GM19395 (cell line): ENCODE data around the gene MPIG6B.

Source experiments
- ATAC-seq: cut with Tn5 transposase; IDR thresholded peaks from one replicate; pipeline ENCODE4 v1.9.1; 2021; ENCODE audit warnings: mild to moderate bottlenecking, moderate library complexity; ENCODE audit not compliant: unreplicated experiment

Gene MPIG6B

DNA sequence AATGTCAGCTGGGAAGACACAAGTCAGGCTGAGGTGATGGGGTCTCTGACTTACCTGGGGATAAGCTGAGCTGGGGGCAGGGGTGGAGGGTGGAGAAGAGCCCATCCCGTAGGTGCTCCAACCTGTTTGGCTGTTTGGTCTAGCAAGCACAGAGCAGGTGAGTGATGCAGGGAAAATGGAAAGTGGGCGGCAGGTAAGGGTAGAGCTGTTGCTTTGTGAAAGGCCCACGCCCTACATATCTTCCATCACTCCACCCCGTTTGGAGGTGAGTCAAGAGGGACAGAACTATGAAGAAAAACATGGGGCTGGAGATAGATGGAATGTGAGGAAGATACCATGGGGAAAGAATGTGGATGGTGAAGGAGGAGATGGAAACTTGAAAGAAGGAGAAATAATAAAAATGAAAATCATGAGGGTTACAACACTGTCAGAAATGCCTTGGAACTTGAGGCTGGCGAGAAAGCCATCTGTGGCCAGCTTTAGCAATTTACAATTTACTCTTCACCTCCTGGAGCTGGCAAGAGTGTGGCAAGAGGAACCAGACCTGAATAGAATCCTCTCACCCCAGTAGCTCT is 2.9 kb upstream of the MPIG6B start:
- no peak for ATAC-seq

DNA sequence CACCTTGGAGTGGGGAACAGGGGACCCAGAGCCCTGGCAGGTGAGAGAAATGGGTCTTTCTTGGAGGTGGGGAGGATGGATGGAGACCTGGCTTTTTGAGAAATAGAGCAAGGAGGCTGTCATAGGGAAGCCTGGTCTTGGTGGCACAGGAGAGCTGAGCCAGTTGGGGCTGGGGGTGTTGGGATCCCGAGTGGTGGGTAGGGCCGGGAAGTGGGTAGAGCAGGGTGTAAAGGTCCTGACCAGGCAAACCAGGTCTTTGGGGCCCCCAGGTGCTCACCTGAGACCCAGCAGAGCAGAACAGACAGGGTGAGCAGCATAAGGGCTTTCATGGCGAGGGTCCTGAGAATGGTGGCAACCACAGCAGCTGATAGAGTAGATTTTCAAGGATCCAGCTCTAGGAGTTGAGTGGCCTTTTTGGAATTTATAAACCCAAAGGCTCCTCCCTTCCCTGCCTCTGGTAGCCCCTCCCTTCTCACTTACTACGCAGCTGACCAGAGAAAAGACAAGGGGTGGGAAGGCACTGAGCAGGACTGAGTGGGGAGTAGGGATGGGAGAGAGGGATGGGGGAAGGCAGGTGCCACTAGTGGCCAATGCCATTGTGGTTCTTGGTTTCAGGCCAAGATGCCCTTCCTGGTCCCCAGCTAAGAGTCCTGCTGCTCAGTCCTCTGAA is 1.7 kb upstream of the MPIG6B start, which contains the start of gene LY6G6C:
LY6G6C (minus strand) TSS at position 396 of the 670 bp plus-strand sequence; CDS start at position 329, 67 bp downstream.
- no peak for ATAC-seq

DNA sequence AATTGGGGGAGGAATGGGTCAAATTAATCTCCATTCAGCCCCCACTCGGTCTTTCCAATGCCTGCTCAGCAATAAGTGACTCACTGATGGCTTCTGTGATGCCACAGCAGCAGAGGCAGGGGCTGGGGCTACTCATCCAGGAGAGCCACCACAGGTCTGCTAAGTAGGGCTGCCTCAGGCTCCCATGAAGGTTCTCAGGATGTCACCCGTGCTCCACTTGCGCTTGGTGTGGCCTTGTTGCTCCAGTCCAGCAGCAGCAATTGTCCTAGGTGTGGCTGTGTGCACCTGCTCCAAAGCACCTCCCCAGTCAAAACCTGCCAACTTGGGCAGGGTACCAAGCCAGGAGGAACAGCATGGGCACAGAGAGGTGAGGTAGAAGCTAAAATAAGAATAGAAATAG is 1.0 kb upstream of the MPIG6B start:
- no peak for ATAC-seq

DNA sequence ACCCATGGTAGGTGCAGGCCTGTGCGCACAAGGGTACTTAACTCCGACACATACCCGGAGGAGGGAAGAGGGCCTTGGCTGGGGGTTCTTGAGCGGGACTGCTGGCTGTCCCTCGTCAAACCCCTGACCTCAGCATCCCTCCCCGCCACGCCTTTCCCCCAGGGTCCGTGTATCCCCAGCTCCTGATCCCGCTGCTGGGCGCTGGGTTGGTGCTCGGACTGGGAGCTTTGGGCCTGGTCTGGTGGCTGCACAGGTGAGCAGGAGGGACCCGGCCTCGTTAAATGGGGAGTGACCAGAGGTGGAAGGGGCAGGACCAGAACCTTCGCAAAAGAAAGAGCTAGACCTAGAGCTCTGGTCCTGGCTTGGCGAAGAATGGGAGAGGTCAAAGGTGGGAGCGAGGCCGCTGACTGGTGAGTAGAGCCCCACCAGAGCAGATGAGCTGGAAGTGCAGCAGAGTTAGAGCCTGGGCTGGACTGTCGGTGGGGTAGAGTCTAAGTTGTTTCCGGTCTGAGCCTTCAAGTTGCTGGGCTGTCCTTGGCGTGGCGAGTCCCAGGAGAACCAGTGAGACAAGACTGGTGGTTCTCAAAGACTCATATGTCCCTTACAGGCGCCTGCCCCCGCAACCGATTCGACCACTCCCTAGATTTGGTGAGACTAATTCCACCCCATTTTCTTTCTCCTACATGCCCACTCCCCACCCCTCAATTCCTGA is 963 bp downstream of the MPIG6B start:
- no peak for ATAC-seq

DNA sequence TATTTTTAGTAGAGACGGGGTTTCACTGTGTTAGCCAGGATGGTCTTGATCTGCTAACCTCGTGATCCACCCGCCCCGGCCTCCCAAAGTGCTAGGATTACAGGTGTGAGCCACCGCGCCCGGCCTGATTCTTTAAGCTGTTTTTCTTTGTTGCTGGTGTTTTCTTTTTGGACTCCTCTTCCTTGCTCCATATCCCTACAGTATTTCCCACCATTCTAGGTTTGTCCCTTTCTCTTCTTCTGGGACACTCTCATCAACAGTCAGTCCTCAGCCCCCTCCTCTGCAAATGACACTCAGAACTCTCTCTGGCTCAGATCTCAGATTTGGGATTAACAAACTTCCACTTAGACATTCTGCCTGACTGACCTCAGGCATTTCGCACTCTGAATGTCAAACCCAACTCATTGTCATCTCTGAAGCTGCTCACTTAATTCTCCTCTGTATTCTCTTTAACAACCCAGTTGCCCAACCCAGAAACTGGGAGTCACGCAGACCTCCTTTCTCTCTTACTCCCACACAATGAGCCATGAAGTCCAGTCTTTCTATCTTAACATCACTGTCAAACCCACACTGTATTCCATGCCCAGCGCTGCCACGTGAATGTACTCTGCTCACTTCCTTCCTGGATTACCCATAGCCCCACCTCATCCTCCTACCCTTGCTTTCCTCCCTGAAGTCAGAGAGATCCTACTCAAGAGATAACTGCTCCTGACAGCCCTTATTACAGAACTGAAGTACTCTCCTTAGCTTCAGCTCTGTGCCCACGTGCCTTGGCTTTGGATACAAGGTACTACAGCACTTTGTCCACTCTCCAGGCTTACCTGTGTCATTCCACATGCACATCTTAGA is 2.6 kb downstream of the MPIG6B start:
- ATAC-seq, result no peak

DNA sequence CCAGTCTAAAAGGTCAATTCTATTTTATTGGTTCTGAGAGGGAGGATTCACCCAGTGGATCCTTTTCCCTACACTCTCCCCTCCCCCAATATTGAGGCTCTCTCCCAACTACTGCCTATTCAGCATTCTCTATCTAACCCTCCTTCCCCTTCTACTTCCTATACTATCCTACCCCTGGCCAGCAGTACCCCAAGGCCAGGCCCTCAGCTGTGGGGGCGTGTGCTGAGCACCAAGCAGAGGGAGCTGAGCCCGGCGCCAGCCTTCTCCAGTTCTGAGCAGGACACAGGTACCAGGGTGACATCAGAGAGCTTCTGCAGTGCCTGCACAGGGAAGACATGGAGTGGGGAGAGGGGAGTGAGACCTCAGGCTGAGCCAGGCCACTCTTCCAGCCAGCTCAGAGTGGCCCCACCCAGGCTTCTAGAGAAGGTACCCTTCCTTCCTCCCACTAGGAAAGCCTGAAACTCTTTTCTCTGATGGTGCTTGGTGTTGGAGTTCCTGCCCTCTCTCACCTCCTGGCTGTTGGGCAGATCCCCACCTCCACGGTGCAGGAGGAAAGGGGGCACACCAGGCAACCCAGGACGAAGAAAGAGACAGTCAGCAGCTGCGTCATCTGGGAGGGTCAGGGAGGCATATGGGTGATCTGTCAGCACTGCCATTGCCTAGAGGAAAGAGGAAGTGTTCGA is 4.0 kb downstream of the MPIG6B start:
- ATAC-seq, result no peak

DNA sequence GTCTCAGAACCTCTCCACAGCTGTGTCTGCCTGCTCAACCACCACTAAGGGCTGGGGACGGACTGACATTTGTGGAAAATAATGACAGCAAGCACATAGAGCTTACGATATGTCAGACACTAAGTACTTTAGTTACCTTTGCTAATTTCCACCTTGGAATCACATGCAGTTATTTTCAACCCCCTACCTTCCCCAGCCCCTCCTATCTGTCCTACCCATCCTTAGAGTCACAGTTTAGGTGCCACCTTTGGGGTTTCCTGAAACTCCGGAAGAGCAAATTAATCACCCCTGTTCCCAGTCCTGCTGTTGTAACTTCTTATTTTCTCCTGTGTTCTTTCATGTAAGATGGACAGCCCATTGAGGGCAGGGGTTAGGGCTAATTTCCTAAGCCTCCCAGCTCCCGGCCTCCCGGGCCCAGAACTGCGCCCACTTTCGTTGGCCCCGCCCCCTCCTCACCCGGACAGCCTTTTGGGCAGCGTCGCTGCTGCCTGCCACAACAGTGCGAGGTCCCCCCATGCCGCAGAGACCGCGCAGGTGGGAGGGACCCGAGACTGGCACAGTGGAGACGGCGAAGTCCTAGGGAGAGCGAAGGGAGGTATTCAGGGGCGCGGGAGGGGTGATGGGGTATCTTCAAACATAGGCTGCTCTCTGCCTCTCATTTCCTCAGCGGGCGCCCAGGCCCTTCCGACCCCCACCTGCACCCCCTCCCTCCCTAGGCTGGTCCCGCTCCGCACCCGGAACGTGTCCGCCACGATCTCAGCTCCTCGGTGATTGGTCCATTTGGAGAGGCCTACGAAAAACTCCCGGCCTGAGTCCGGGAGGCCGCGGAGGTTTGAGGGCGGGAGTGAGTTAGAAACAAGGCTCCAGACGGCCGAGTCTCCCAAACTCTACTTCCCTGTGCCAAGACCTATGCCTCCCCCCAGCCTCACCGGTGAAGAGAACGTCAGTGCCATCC is 4.8 kb downstream of the MPIG6B start:
- ATAC-seq, result no peak

DNA sequence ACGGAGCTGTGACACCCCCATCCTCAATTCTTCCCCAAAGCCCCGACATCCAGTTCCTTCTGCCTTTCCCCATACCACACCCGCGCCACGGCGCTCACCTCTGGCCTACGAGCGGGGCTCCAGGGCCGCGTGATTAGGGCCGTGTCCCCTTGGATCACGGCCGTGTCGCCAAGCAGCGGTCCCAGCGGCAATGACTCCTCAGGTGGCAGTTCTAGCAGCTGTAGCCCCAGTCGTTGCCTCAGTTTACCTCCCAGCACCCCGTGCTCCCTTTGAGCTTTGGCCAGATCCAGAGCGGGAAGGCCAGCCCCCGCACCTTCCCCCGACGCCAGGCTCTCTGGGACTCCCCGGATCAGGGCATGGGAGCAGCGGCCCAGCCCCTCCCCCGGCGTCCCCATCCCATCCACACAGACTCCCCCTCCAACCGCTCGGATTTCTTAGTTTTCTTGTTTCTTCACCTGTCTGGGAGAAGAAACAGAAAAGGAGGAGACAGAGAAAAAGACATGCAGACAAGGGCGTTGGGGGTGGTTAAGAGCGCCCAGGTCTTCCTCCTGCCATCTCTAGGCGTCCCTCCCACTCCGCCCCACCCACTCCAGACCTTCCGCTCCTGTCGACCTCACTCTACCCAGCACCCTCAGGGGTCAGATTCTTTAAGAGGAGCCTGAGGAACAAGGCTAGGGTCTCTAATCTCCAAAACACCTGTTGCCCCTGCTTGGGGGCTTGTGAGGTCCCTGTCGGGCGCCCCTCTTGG is 5.8 kb downstream of the MPIG6B start, which contains the start of gene DDAH2:
DDAH2 (minus strand) TSS at position 533 of the 748 bp plus-strand sequence; CDS start at position 395, 138 bp downstream.
- no peak for ATAC-seq

DNA sequence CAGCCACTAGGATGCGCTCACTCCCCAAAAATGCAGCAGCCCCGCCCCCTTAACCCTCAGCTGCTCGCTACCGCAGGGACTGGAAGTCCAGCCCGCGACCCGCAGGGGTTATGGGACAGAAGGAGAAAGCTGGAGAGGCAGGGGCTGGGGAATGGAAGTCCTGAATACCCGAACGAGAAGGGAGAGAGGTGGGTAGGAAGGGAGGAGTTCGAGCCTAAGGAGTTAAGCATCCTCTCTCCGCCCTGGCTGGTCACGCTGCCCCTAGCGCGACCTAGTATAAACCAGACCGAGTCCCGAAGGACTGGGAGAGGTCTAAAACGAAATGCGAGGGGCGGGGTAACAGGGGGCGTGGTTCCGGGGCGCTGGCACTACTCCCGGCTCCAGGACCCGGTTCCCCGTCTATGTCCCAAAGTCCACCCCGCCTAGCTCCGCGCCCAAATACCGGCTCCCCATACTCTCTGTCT is 6.4 kb downstream of the MPIG6B start:
- peak; percentile 54 for ATAC-seq

DNA sequence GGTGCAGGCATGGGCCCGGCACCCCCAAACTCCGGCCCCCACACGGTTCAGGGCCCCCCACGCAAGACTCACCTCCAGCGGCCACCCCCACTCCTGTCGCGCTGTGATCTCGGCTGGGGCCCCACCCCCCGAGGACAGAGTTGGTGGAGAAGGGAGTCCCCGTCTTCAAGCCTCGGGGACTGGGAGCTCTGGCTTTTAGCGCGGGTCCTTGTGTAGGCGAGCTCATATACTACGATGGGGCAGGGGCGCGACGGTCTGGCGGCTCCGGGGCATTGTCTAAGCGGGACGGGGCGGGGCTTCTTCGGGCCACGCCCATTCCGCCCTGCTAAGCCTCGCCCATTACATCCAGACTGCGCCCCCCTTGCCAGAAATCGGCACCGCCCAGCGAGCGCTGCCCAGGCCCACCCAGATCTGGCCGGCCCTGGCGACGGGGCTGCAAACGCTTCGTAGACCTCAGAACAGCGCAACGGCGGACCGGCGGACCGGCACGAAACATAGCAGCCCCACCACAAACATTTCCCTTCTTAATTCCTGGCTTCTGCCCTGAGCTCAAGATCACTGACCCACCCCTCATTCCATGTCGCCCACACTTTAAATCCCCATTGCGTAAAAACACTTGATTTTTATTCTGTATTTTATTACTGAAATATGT is 6.9 kb downstream of the MPIG6B start:
- peak; percentile 39 for ATAC-seq

DNA sequence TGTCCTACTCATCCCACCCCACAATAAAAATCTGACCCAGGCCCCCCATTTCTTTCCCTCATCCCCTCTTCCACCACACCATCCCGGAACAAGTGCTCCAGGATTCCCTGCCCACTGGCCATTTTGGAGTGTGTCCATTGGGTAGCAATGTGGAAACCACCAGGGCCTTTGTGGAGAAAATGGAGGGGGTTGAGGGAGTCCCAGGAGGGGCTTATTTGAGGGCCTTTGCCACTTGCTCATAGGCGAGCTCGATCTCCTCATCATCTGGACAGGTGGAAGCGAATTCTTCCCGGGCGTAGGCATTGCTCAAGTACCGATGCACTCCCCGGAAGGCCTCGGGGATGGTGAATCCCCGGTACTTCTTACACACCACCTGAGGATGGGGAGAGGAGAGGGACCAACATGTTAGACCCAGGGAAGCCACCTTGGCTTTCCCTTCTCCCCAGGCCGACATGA is 7.5 kb downstream of the MPIG6B start:
- no peak for ATAC-seq

DNA sequence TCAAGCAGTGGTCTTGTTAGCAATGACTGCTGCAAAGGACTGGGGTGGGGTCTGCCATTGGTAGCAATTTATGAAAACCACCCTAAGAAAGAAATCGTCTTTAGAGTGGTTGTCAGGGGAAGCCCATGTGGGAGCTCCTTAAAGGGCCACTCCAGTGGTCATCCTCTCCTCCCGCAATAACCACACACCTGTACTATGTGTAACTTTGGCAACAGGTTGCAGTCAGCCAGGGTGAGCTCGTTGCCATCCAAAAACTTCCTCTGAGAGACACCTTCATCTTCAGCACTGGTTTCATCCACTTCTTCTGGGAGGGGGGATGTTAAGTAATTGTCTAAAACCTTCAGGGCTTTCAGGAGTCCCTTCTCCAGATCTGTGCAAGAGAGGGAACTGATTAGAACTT is 8.9 kb downstream of the MPIG6B start:
- no peak for ATAC-seq

DNA sequence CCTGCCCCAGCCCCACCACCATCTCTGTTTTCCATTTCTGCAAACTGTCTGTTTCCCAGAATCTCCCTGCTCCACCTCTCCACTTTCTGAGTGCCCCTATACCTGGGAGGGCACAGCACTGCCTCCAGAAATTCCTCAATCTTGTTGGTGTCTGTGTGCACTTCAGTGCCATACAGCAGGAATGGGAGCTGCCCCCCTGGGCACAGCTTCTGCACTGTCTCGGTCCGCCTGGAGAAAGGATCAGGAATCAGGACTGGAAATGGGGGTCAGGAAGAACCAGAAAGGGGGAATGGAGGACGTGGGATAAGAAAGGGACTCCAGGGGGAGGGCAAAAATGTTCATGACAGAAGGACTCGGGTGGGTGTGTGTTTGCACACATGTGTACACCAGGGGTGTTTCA is 10.6 kb downstream of the MPIG6B start:
- no peak for ATAC-seq

DNA sequence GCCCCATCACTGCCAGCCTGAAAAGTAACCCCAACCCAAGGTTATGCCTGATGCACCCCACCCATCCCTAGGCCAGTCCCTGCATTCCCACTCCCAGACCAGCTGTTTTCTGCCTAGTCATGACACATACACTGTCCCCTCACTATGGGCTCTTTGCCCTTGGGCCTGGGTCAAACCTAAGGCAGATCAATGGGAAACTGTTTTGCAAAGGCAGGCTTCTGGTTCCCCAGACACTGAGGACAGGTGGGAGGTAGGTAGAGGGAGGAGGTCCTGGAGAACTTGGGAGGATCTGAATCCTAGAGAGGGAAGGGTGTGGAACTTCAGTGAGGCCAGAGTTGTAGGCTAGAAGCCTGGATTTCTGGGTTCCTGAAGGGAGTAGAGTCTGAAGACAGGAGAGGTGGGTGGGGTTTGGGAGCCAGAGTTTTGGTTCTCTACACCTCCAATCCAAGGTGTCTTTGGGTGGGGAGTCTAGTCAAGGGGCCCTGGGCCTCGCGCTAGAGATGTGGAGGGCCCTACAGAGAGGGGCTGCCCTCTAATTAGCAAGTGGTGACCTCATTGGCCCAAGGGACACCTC is 11.2 kb downstream of the MPIG6B start:
- ATAC-seq, result no peak

DNA sequence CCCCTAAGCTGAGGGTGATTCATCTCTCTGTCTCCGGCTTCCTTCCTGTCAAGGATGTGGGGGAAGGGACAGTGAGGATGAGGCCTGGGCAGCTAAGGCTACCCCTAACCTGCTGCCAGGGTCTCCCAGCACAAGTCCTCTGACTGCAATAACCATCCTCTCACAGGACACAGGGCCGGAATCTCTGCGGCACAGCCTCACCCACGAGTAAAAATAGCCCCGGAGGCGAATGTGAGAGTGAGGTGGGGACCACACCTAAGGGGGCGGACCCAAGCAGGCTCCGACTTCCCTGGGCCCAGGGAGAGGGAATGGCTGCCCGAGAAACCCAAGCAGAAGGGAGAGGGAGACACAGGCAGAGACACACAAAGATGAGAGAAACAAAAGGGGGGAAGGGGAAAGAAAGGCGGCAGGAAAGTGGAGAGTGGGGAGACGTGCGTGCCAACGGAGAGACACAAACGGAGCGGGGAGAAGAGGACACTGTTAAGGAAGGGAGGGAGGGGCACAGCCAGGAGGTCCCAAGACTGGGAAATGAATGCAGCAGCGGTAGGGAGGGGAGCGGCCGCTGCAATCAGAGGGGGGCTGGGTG is 11.7 kb downstream of the MPIG6B start:
- no peak for ATAC-seq

DNA sequence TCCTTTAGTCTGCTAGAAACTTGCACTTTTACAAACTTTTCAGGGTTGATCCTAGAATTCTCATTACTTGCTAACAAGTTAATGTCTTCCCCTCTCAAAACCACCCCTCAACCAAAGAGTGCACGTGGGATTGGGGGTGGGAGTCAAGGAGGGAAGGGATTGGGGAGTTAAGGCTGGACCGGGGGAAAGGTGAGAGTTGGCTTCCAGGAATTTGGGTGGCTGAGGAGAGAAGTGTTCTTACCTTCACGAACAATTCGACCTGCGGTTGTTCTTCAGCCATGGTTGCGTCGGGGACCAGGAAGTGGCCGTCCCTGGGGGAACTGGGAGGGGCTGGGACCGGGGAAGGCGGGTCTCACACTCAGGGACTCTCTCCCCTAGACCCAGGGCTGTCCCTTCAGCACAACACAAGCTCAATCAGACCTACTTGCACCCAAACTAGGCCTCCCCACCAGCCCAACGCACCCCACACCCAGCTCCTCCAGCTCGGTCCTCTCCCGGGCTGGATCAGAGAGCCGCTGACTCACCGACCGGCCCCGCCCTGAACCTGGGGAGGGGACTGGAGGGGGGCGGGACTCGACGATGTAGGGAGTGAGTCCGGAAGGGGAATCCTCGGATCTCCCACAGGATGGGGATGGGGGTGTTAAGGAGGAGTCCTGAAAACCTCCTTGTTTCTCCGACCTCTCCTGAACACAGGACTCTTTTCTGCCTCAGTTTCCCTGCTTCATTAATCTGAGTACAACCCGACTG is 13.0 kb downstream of the MPIG6B start, which contains the start of gene CLIC1:
CLIC1 (minus strand) TSS at position 510 of the 747 bp plus-strand sequence; CDS start at position 280, 230 bp downstream.
- peak; percentile 25 for ATAC-seq
